ENCODE data around the gene ONECUT1. TPM values are rescaled to one million over a fixed set of nuclear protein-coding genes. Genes with fewer than 3 reads are reported as not detected.

Gene ONECUT1
- total RNA-seq, 1 donor from 2014 or later, result not detected

GRCh38 chr15:52718551-52718950 is 71.6 kb downstream of the ONECUT1 start:
- no peaks in the 10 kb centered on the region for H3K36me3 ChIP-seq

DNA sequence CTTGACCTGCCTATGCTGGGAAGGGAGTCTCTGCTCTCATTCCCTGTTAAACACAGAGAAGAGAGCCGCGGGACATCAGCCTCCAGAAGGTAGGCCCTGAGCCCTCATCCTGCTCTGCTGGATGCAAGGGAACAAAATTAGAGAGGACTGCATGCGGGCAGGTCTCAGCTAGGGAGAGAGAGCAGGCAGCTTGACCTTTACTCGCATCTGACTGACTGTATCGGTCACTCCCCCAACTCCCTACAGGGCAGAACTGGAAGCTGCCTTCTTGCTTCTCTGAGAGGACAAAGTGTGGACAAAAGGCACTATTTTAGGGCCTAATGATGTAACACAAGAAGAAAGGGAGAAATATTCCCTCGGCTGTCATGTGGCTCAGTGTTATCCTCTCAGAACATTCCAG is 72.2 kb downstream of the ONECUT1 start:
- H3K4me1 ChIP-seq, result peaks cover 3% of the 10 kb centered on the region

More at GRCh38 chr15:52718551-52718950, 71.6 kb downstream of the ONECUT1 start:
- H3K4me3 ChIP-seq, result no peak overlapping the region
- H3K27me3 ChIP-seq, result no peaks in the 10 kb centered on the region
- DNase-seq, result no peak
- H3K9me3 ChIP-seq, result no peaks in the 10 kb centered on the region
- no peak overlapping the region for H3K27ac ChIP-seq
- no peak for ATAC-seq
- TF ChIP-seq, protein P1, sequence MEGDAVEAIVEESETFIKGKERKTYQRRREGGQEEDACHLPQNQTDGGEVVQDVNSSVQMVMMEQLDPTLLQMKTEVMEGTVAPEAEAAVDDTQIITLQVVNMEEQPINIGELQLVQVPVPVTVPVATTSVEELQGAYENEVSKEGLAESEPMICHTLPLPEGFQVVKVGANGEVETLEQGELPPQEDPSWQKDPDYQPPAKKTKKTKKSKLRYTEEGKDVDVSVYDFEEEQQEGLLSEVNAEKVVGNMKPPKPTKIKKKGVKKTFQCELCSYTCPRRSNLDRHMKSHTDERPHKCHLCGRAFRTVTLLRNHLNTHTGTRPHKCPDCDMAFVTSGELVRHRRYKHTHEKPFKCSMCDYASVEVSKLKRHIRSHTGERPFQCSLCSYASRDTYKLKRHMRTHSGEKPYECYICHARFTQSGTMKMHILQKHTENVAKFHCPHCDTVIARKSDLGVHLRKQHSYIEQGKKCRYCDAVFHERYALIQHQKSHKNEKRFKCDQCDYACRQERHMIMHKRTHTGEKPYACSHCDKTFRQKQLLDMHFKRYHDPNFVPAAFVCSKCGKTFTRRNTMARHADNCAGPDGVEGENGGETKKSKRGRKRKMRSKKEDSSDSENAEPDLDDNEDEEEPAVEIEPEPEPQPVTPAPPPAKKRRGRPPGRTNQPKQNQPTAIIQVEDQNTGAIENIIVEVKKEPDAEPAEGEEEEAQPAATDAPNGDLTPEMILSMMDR (IDR thresholded peaks at IDR 0.05), result no peak
- peaks cover 3% of the 10 kb centered on the region for H3K4me1 ChIP-seq
- intact Hi-C loops (cut with DNase I), result no loop called here

DNA sequence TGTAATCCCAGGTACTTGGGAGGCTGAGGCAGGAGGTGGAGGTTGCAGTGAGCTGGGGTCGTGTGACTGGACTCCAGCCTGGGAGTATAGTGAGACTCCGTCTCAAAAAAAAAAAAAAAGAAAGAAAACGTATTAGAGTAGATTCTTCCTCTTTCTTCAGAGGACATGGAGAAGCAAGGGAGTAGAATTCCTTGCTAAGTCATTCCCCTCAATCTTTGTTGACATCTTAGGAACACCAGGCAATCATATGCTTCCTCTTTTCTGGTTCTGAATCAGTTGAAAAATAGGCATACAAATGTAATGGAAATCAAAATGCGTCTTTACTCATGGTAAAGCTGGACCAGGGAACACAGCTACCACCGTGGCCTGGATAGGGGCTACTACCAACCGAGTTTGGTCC is 72.7 kb downstream of the ONECUT1 start:
- H3K27me3 ChIP-seq, result no peaks in the 10 kb centered on the region
- DNase-seq (no peak), ATAC-seq (no peak)
- peaks cover 3% of the 10 kb centered on the region for H3K4me1 ChIP-seq
- intact Hi-C loops (cut with DNase I), result no loop called here
- H3K27ac ChIP-seq, result no peak overlapping the region
- no peaks in the 10 kb centered on the region for H3K36me3 ChIP-seq
- H3K4me3 ChIP-seq, result no peak overlapping the region
- H3K9me3 ChIP-seq, result no peaks in the 10 kb centered on the region
- TF ChIP-seq, protein P1 (IDR thresholded peaks at IDR 0.05), result no peak

More for the DNA sequence above, 72.2 kb downstream of the ONECUT1 start:
- Histone ChIP-seq H3K27me3 (no peaks in the 10 kb centered on the region), H3K4me3 (no peak overlapping the region), H3K27ac (no peak overlapping the region), H3K9me3 (no peaks in the 10 kb centered on the region), H3K36me3 (no peaks in the 10 kb centered on the region)
- no peak for ATAC-seq
- intact Hi-C loops (cut with DNase I), result no loop called here
- TF ChIP-seq, protein P1 (IDR thresholded peaks at IDR 0.05), result no peak
- no peak for DNase-seq

GRCh38 chr15:52716536-52716935 is 73.6 kb downstream of the ONECUT1 start:
- DNase-seq (no peak), ATAC-seq (no peak)
- no peaks in the 10 kb centered on the region for H3K36me3 ChIP-seq
- peaks cover 3% of the 10 kb centered on the region for H3K4me1 ChIP-seq
- H3K4me3 ChIP-seq, result no peak overlapping the region
- intact Hi-C loops (cut with DNase I), result no loop called here
- H3K9me3 ChIP-seq, result no peaks in the 10 kb centered on the region
- no peak overlapping the region for H3K27ac ChIP-seq
- H3K27me3 ChIP-seq, result no peaks in the 10 kb centered on the region
- TF ChIP-seq, protein P1 (IDR thresholded peaks at IDR 0.05), result no peak

DNA sequence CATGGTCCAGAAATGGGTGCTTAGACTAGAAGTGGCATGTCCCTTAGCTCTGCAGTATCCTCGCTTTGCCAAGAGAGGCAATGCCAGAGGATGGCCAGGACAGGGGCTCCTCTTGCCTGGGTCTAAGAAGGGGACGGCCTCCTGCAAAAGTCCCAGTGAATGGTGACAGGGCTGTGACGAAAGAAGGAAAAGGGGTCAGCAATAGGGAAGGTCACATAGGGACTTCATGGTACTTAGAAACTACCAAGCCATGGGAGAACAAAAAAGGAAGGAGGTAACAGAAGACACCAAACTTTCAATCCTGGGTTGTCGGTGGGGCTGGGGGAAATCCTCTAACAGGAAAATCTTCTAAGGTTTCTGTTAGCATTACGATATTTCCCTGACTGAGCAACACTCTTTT is 74.7 kb downstream of the ONECUT1 start:
- Histone ChIP-seq H3K36me3 (no peaks in the 10 kb centered on the region), H3K9me3 (no peaks in the 10 kb centered on the region), H3K27ac (no peak overlapping the region), H3K27me3 (no peaks in the 10 kb centered on the region), H3K4me3 (no peak overlapping the region), H3K4me1 (peaks cover 3% of the 10 kb centered on the region)
- ATAC-seq (peak; percentile 47), DNase-seq (no peak)
- TF ChIP-seq, protein P1 (IDR thresholded peaks at IDR 0.05), result no peak
- intact Hi-C loops (cut with DNase I), result no loop called here

DNA sequence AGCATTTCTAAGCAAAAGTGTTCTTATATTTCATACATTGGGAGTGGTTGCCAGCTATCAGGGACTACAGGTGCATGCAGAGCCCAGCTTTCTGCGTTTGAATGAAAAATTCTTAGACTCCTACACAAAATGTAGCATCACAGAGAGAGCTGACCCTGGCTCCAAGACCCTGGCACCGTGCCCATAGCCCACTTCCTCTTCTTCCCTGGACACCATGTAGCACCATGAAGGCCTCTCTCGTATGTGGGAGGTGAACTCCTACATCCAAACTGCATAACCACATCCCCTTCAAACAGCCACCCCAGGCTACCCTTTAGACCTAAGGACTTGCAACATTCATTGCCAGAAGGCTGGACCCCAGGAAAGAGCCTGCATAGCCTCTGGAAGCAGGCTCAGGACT is 75.2 kb downstream of the ONECUT1 start:
- Histone ChIP-seq H3K36me3 (no peaks in the 10 kb centered on the region), H3K9me3 (no peaks in the 10 kb centered on the region), H3K4me1 (peaks cover 3% of the 10 kb centered on the region), H3K4me3 (no peak overlapping the region), H3K27me3 (no peaks in the 10 kb centered on the region), H3K27ac (no peak overlapping the region)
- DNase-seq (peak; percentile 84), ATAC-seq (peak; percentile 88)
- intact Hi-C loops (cut with DNase I), result no loop called here
- TF ChIP-seq, protein P1 (IDR thresholded peaks at IDR 0.05), result no peak
